MCF 10A (cell line): Measurements from ENCODE around the gene FTCD. TPM values are rescaled to one million over a fixed set of nuclear protein-coding genes. Genes with fewer than 3 reads are reported as not detected.

Source experiments
- BruUV-seq: library from RNA; stranded (reverse); fragments of 400-500 nt; replicated peaks from 2 replicates; lab custom pipeline; 2021; lab: Mats Ljungman, UMichigan
- CTCF ChIA-PET: fragments of 300-600 bp; sonication (Branson Sonifier 250); formaldehyde crosslinking; extraction: SDS; loops from one replicate; lab custom pipeline; 2021; ENCODE audit warnings: antibody characterized with exemption, inconsistent platforms; lab: Yijun Ruan, JAX
- POLR2A ChIA-PET: fragments of 300-600, 350-650 bp; sonication (Branson Sonifier 250); formaldehyde crosslinking; extraction: SDS; loops from one replicate; lab custom pipeline; 2020; ENCODE audit warnings: antibody characterized with exemption, inconsistent platforms; lab: Yijun Ruan, JAX
- DNase-seq: peaks from one replicate; pipeline ENCODE4 v3.0.0-alpha.2; 2018; ENCODE audit not compliant: unreplicated experiment
- H3K27ac Mint-ChIP-seq: one replicate; pipeline ENCODE4 v1.8.0; 2022; ENCODE audit warnings: mild to moderate bottlenecking, low read depth, mixed read lengths; ENCODE audit not compliant: unreplicated experiment
- H3K27me3 Mint-ChIP-seq: one replicate; pipeline ENCODE4 v1.8.0; 2022; ENCODE audit warnings: mixed read lengths; ENCODE audit not compliant: insufficient read depth, unreplicated experiment
- H3K36me3 Mint-ChIP-seq: one replicate; pipeline ENCODE4 v1.8.0; 2022; ENCODE audit warnings: mild to moderate bottlenecking, moderate library complexity, mixed read lengths; ENCODE audit not compliant: insufficient read depth, unreplicated experiment
- H3K4me1 Mint-ChIP-seq: one replicate; pipeline ENCODE4 v1.8.0; 2022; ENCODE audit warnings: mixed read lengths; ENCODE audit not compliant: insufficient read depth, unreplicated experiment
- H3K4me3 Mint-ChIP-seq: one replicate; pipeline ENCODE4 v1.8.0; 2022; ENCODE audit warnings: mild to moderate bottlenecking, moderate library complexity, mixed read lengths; ENCODE audit not compliant: unreplicated experiment
- H3K9me3 Mint-ChIP-seq: one replicate; pipeline ENCODE4 v1.8.0; 2022; ENCODE audit warnings: mixed read lengths; ENCODE audit not compliant: unreplicated experiment
- intact Hi-C: fragments of 100-400 bp; cut with micrococcal nuclease; formaldehyde crosslinking; loops from 2 replicates; pipeline ENCODE4 v1.14.1; 2022
- total RNA-seq: library from RNA; stranded (reverse); gene quantifications from 2 replicates; pipeline ENCODE4 v1.2.3, GENCODE V29; 2022
- TF ChIP-seq, protein P1 (sequence below): fragments of 200-600 bp; IDR thresholded peaks from one replicate; pipeline ENCODE4 v1.8.0; 2022; ENCODE audit warnings: antibody characterized with exemption, mild to moderate bottlenecking; ENCODE audit not compliant: unreplicated experiment

FTCD gene
- total RNA-seq, 1 experiment from 2014 or later = not detected

DNA sequence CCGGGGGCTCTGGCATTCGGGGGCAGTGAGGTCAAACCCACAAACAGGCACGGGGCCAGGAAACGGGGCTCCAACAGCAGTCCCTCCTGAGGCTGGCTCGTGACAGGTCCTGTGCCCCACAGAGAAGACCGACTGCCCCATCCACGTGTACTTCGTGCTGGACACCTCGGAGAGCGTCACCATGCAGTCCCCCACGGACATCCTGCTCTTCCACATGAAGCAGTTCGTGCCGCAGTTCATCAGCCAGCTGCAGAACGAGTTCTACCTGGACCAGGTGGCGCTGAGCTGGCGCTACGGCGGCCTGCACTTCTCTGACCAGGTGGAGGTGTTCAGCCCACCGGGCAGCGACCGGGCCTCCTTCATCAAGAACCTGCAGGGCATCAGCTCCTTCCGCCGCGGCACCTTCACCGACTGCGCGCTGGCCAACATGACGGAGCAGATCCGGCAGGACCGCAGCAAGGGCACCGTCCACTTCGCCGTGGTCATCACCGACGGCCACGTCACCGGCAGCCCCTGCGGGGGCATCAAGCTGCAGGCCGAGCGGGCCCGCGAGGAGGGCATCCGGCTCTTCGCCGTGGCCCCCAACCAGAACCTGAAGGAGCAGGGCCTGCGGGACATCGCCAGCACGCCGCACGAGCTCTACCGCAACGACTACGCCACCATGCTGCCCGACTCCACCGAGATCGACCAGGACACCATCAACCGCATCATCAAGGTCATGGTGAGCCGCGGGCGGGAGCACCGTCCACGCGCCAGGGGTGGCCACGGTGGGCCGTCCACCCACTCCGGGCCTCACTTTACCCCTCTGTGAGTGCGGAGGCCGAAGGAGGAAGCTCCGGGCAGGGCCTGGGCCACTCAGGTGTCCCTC, 43.3 kb downstream of the FTCD start:
- intact Hi-C loops = no loop called here
- ChIA-PET CTCF (no interaction called here), POLR2A (no interaction called here)
- Mint-ChIP-seq H3K9me3 (peaks cover 13% of the 10 kb centered on the region), H3K27me3 (no peaks in the 10 kb centered on the region), H3K27ac (no peak overlapping the region), H3K36me3 (no peaks in the 10 kb centered on the region), H3K4me3 (no peak overlapping the region), H3K4me1 (peaks cover 5% of the 10 kb centered on the region)
- no peak for DNase-seq
- BruUV-seq = no TSS peak
- TF ChIP-seq, protein P1, sequence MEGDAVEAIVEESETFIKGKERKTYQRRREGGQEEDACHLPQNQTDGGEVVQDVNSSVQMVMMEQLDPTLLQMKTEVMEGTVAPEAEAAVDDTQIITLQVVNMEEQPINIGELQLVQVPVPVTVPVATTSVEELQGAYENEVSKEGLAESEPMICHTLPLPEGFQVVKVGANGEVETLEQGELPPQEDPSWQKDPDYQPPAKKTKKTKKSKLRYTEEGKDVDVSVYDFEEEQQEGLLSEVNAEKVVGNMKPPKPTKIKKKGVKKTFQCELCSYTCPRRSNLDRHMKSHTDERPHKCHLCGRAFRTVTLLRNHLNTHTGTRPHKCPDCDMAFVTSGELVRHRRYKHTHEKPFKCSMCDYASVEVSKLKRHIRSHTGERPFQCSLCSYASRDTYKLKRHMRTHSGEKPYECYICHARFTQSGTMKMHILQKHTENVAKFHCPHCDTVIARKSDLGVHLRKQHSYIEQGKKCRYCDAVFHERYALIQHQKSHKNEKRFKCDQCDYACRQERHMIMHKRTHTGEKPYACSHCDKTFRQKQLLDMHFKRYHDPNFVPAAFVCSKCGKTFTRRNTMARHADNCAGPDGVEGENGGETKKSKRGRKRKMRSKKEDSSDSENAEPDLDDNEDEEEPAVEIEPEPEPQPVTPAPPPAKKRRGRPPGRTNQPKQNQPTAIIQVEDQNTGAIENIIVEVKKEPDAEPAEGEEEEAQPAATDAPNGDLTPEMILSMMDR = no peak

- ChIA-PET POLR2A (no interaction called here), CTCF (no interaction called here)
- H3K4me1 Mint-ChIP-seq = no peaks in the 10 kb centered on the region
- no peak overlapping the region for H3K27ac Mint-ChIP-seq
- TF ChIP-seq, protein P1 = no peak
- no peaks in the 10 kb centered on the region for H3K36me3 Mint-ChIP-seq
- intact Hi-C loops = no loop called here
- no TSS peak for BruUV-seq
- peaks cover 14% of the 10 kb centered on the region for H3K9me3 Mint-ChIP-seq
- no peak for DNase-seq
- no peak overlapping the region for H3K4me3 Mint-ChIP-seq
- no peaks in the 10 kb centered on the region for H3K27me3 Mint-ChIP-seq
Observed at GRCh38 chr21:46111193-46111571, 44.2 kb downstream of the FTCD start.

DNA sequence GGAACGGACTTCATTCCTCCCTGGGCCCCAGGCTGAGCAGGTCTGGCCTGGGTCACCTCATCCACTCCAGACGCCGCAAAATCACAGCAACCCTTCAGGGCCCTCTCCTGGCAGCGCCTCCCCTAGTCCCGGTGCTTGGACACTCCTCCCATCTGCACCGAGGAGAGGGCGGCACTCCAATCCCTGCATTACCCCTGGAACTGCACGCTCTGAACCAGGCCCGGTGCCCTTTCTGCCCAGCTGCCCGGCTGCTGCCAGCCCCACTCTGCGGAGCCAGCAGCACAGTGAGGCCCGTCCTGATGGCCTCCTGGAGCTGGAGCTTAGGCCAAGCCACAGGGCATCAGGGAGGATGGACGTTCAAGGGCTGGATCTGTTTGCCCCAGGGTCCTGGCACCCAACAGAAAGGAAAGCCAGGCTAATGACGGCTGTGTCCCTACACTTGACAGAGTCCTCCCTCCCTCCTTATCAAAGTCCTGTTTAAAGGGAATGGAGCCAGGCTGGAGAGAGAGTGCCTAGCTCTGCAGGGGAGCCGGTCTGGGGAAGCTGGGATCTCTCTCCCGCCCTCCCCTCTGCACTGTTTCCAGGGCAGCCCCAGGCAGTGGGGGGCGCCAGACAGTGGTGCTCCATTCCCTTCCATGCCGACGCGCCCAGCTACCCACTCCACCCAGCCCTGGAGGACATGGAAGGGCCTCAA, 44.7 kb downstream of the FTCD start:
- ChIA-PET POLR2A (no interaction called here), CTCF (no interaction called here)
- intact Hi-C loops = no loop called here
- Mint-ChIP-seq H3K27me3 (no peaks in the 10 kb centered on the region), H3K36me3 (no peaks in the 10 kb centered on the region), H3K27ac (no peak overlapping the region), H3K9me3 (peaks cover 19% of the 10 kb centered on the region), H3K4me3 (no peak overlapping the region), H3K4me1 (no peaks in the 10 kb centered on the region)
- TF ChIP-seq, protein P1 = no peak
- no peak for DNase-seq
- no TSS peak for BruUV-seq
